DND-41 (cell line): ENCODE data around the gene STAMBPL1.

Experiments
- CTCF ChIP-seq: IDR thresholded peaks from 2 replicates; pipeline ENCODE4 v1.5.1; 2012; ENCODE audit warnings: borderline replicate concordance, low read length, moderate library complexity, mild to moderate bottlenecking; ENCODE audit not compliant: poor library complexity, severe bottlenecking; ENCODE audit errors: extremely low read depth
- EZH2 ChIP-seq: IDR thresholded peaks from 3 replicates; pipeline ENCODE4 v1.6.1; 2012; ENCODE audit warnings: borderline replicate concordance, low read depth, mild to moderate bottlenecking, moderate library complexity, low read length, inconsistent platforms; ENCODE audit not compliant: severe bottlenecking

DNA sequence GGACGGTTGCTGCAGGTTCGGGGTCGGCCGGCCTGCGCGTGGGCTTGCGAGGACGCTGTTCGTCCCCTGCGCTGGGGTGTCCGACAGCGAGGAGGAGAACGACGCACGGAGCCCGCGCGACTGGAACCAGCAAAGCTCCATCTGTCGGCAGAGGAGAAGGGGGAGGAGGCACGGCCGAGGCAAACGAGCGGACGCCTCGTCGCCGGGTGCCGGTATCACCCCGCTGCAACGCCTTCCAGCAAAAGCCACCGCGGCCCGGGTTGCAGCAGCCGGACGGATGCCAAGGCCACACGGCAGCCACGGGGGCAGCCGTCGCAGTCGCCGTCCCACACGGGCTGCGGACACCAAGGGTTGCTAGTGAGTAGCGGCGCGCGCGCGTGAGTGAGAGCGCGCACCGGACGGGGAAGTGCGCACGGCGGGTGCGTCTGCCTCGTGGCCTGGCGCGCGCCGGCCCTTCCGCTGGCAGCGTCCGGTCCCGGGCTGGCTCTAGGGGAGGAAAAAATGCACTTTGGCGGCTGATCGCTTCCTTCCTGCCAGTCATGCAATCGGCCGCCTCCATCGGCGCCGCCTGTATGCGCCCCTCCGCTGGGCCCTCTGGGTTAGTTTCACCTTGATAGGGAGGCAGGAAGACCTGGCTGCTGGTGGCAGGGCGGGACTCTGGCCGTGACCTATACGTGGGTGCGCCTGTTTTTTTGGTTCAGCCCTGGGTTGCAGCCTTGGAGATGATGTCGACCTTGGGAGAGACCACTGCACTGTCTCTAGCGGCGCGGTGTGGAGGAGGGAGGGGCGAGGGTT, 434 bp downstream of the STAMBPL1 start:
- TF ChIP-seq CTCF (peak; percentile 44), EZH2 (no peak)
